Measurements from ENCODE around the gene TAF4B.

Gene TAF4B

DNA sequence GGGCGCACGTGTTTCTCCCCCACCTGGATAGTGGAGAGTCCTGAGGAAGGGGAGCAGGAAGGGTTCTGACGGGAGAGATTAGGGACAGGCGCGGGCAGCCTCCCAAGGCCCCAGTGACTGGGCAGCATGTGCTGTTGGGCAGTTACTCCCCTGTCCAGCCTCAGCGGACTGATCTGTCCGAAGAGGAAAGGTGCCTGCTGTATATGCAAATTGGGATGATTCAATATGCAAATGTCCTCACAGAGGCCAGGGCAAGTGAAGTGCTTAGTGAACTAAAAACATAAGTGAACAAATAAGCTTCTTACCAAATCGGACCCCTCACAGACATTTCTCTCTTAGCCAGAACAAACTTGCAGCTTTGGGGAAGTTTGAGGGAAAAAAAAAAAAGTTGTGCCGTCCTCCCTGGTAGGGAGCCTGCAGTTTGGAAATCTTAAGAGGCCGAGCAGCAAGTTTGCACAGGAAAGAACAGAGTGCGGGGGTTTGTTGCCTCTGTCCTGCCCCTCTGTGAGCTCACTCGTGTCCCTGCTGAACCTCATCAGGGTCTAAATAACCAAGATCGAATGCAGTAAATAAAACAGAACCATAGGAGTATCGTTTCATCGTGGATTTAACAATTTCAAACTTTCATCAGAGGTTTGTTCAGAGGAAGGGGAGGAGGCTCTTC lies 180.7 kb downstream of the TAF4B start:
- TF ChIP-seq, protein P1, sequence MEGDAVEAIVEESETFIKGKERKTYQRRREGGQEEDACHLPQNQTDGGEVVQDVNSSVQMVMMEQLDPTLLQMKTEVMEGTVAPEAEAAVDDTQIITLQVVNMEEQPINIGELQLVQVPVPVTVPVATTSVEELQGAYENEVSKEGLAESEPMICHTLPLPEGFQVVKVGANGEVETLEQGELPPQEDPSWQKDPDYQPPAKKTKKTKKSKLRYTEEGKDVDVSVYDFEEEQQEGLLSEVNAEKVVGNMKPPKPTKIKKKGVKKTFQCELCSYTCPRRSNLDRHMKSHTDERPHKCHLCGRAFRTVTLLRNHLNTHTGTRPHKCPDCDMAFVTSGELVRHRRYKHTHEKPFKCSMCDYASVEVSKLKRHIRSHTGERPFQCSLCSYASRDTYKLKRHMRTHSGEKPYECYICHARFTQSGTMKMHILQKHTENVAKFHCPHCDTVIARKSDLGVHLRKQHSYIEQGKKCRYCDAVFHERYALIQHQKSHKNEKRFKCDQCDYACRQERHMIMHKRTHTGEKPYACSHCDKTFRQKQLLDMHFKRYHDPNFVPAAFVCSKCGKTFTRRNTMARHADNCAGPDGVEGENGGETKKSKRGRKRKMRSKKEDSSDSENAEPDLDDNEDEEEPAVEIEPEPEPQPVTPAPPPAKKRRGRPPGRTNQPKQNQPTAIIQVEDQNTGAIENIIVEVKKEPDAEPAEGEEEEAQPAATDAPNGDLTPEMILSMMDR (IDR thresholded peaks at IDR 0.05; ENCODE audit: low read length) = no peak
- no peak for TF ChIP-seq EZH2 (IDR thresholded peaks at IDR 0.05; ENCODE audit: borderline replicate concordance, low read length)
- Histone ChIP-seq H3K27ac (ENCODE audit: low read depth, low read length, poor library complexity, severe bottlenecking) (no peak overlapping the region), H3K4me2 (ENCODE audit: low read length) (no peak overlapping the region)

DNA sequence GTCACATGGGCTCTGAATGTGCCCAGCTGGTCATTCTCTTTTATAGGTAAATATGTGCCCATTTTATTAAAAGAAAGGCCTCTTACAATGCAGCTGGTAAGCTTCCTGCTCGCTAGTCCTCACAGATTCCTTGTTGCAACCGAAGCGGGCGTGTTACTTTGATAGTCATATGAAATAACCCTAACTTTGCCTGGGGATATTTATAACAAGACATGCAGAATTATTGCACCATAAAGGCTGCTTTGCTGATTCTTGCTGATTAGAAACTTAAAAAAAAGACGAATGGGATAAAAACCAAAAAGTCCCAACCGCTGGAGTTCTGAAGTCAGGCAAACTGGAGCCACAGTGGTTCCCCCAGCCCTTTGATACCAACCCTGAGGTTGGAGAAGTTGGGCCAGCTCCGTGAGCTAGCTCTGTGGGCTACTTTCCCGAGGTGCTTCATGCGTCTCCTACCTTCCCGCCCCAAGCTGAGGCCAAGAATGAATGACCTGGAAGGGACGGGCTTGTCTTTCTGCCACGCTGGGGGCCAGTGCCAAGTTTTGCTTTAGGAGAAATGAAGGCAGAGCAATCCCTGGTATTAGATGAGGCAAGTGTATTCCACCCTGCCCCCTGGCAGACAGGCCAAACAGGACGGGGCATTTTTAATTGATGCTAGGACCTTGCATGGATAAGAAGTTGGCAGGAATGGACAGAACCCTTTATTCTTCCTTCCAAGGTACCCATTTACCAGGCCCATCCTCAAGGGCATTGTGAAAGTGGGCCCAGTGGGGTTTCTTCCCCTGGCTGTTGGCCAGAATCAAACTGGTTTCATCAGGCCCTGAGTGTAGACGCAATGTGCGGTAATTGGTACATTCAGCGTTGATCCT lies 181.7 kb downstream of the TAF4B start:
- TF ChIP-seq EZH2 (IDR thresholded peaks at IDR 0.05; ENCODE audit: borderline replicate concordance, low read length) = no peak
- TF ChIP-seq, protein P1 (IDR thresholded peaks at IDR 0.05; ENCODE audit: low read length) = no peak
- Histone ChIP-seq H3K9me3 (ENCODE audit: low read length) (no peaks in the 10 kb centered on the region), H3K27ac (ENCODE audit: low read depth, low read length, poor library complexity, severe bottlenecking) (no peak overlapping the region), H3K4me3 (ENCODE audit: low read depth, low read length, poor library complexity, severe bottlenecking) (no peak overlapping the region), H3K27me3 (ENCODE audit: insufficient read depth, low read length) (no peaks in the 10 kb centered on the region), H3K9me2 (ENCODE audit: low read depth, low read length) (no peaks in the 10 kb centered on the region), H3F3A (ENCODE audit: insufficient read depth, low read length) (no peaks in the 10 kb centered on the region), H2AFZ (ENCODE audit: low read length) (no peak overlapping the region), H4K20me1 (ENCODE audit: insufficient read depth, low read length) (no peaks in the 10 kb centered on the region), H3K36me3 (ENCODE audit: insufficient read depth, low read length) (no peaks in the 10 kb centered on the region), H3K4me2 (ENCODE audit: low read length) (no peak overlapping the region), H3K79me2 (ENCODE audit: insufficient read depth, low read length) (no peaks in the 10 kb centered on the region), H3K4me1 (ENCODE audit: insufficient read depth, low read length, severe bottlenecking) (peaks cover 16% of the 10 kb centered on the region), H3K9ac (ENCODE audit: low read length) (no peak overlapping the region)

More for the DNA sequence above, 180.7 kb downstream of the TAF4B start:
- peaks cover 16% of the 10 kb centered on the region for H3K4me1 ChIP-seq (ENCODE audit: insufficient read depth, low read length, severe bottlenecking)
- no peaks in the 10 kb centered on the region for H3K79me2 ChIP-seq (ENCODE audit: insufficient read depth, low read length)
- H4K20me1 ChIP-seq (ENCODE audit: insufficient read depth, low read length) = no peaks in the 10 kb centered on the region
- H2AFZ ChIP-seq (ENCODE audit: low read length) = no peak overlapping the region
- H3K27me3 ChIP-seq (ENCODE audit: insufficient read depth, low read length) = no peaks in the 10 kb centered on the region
- H3K9ac ChIP-seq (ENCODE audit: low read length) = no peak overlapping the region
- no peaks in the 10 kb centered on the region for H3K36me3 ChIP-seq (ENCODE audit: insufficient read depth, low read length)
- H3K9me2 ChIP-seq (ENCODE audit: low read depth, low read length) = no peaks in the 10 kb centered on the region
- H3K9me3 ChIP-seq (ENCODE audit: low read length) = no peaks in the 10 kb centered on the region
- H3K4me3 ChIP-seq (ENCODE audit: low read depth, low read length, poor library complexity, severe bottlenecking) = no peak overlapping the region
- H3F3A ChIP-seq (ENCODE audit: insufficient read depth, low read length) = no peaks in the 10 kb centered on the region

DNA sequence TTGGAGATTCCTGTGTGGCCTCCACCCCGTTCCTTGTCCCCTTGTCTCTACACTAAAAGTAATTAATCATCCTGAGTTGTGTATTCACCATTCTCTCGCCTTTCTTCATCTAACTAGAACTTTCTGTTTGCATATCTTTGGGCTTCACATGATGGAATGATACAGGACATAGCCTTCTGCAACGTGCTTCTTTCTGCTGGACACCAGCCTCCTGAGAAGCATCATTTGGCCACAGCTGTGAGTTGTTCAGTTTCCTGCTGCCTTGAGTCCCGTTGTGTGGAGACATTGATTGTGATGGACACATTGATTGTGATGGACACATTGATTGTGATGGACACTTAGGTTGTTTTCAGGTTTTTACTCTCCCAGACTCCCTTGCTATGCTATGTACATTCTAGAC lies 182.8 kb downstream of the TAF4B start:
- no peak overlapping the region for H3K27ac ChIP-seq (ENCODE audit: low read depth, low read length, poor library complexity, severe bottlenecking)
- no peaks in the 10 kb centered on the region for H4K20me1 ChIP-seq (ENCODE audit: insufficient read depth, low read length)
- no peak overlapping the region for H3K4me2 ChIP-seq (ENCODE audit: low read length)
- no peaks in the 10 kb centered on the region for H3K27me3 ChIP-seq (ENCODE audit: insufficient read depth, low read length)
- H2AFZ ChIP-seq (ENCODE audit: low read length) = no peak overlapping the region
- no peak overlapping the region for H3K9ac ChIP-seq (ENCODE audit: low read length)
- no peak overlapping the region for H3K4me3 ChIP-seq (ENCODE audit: low read depth, low read length, poor library complexity, severe bottlenecking)
- TF ChIP-seq EZH2 (IDR thresholded peaks at IDR 0.05; ENCODE audit: borderline replicate concordance, low read length) = no peak
- TF ChIP-seq, protein P1 (IDR thresholded peaks at IDR 0.05; ENCODE audit: low read length) = no peak
- peaks cover 16% of the 10 kb centered on the region for H3K4me1 ChIP-seq (ENCODE audit: insufficient read depth, low read length, severe bottlenecking)
- H3K79me2 ChIP-seq (ENCODE audit: insufficient read depth, low read length) = no peaks in the 10 kb centered on the region
- no peaks in the 10 kb centered on the region for H3F3A ChIP-seq (ENCODE audit: insufficient read depth, low read length)
- H3K36me3 ChIP-seq (ENCODE audit: insufficient read depth, low read length) = no peaks in the 10 kb centered on the region
- no peaks in the 10 kb centered on the region for H3K9me3 ChIP-seq (ENCODE audit: low read length)
- H3K9me2 ChIP-seq (ENCODE audit: low read depth, low read length) = no peaks in the 10 kb centered on the region

Data from OCI-LY1 (cell line).